Stimulated activated CD8-positive, alpha-beta memory T cell treated with anti-CD3 and anti-CD28 coated beads, Interleukin-7, amount 100 ng/mL, for 4 hours (primary cell): ENCODE results near the gene RASSF1.

ENCODE experiments used
- DNase-seq, 2 donors: peaks; one replicate each; pipeline ENCODE4 v3.0.0-alpha.2; 2020; ENCODE audit warnings: low read depth in 2 of 2

Gene RASSF1

GRCh38 chr3:50342813-50343633 lies 2.4 kb upstream of the RASSF1 start:
- DNase-seq, result no peak

- DNase-seq, result no peak
Measured at GRCh38 chr3:50341996-50342650, 1.5 kb upstream of the RASSF1 start.

GRCh38 chr3:50341537-50341936 lies 901 bp upstream of the RASSF1 start:
- no peak for DNase-seq

- no peak for DNase-seq
Measured at GRCh38 chr3:50340147-50340447, 539 bp downstream of the RASSF1 start.

- DNase-seq, result no peak
Measured at GRCh38 chr3:50339485-50340146, 1.0 kb downstream of the RASSF1 start.

- no peak for DNase-seq
Measured at GRCh38 chr3:50338965-50339364, 1.7 kb downstream of the RASSF1 start.

- peak; percentile 91 to 96 for DNase-seq
Measured at GRCh38 chr3:50337175-50337861, 3.3 kb downstream of the RASSF1 start.

GRCh38 chr3:50336452-50337174 lies 4.0 kb downstream of the RASSF1 start:
- no peak for DNase-seq

- no peak for DNase-seq
Measured at GRCh38 chr3:50334339-50335075, 6.1 kb downstream of the RASSF1 start.

GRCh38 chr3:50333744-50334328 lies 6.8 kb downstream of the RASSF1 start:
- DNase-seq, result no peak

- DNase-seq, result no peak
Measured at GRCh38 chr3:50331364-50331907, 9.2 kb downstream of the RASSF1 start.

GRCh38 chr3:50330330-50330729 lies 10.3 kb downstream of the RASSF1 start:
- no peak for DNase-seq

- DNase-seq, result peak; percentile 90 to 92
Measured at GRCh38 chr3:50327943-50328691, 12.5 kb downstream of the RASSF1 start, which contains the start of gene TUSC2. Gene TUSC2, minus strand, starts transcription at chr3:50328223. Its CDS starts 124 bp downstream, at chr3:50328099.

GRCh38 chr3:50327129-50327528 lies 13.5 kb downstream of the RASSF1 start:
- DNase-seq, result no peak

- DNase-seq, result no peak
Measured at GRCh38 chr3:50326182-50326541, 14.5 kb downstream of the RASSF1 start.

- no peak for DNase-seq
Measured at GRCh38 chr3:50325497-50326181, 15.0 kb downstream of the RASSF1 start.

- no peak for DNase-seq
Measured at GRCh38 chr3:50325113-50325480, 15.5 kb downstream of the RASSF1 start.

GRCh38 chr3:50324351-50325112 lies 16.1 kb downstream of the RASSF1 start:
- DNase-seq, result no peak
